Activated CD8-positive, alpha-beta memory T cell treated with anti-CD3 and anti-CD28 coated beads, Interleukin-2, amount 50 U/mL, for 1 hour (primary cell): ENCODE results near the gene DNAJB8.

Source experiments
- DNase-seq: peaks from one replicate; pipeline ENCODE4 v3.0.0-alpha.2; 2020; ENCODE audit errors: extremely low read depth

Gene DNAJB8

GRCh38 chr3:128427175-128427857 is 39.4 kb downstream of the DNAJB8 start:
- DNase-seq, result no peak

DNA sequence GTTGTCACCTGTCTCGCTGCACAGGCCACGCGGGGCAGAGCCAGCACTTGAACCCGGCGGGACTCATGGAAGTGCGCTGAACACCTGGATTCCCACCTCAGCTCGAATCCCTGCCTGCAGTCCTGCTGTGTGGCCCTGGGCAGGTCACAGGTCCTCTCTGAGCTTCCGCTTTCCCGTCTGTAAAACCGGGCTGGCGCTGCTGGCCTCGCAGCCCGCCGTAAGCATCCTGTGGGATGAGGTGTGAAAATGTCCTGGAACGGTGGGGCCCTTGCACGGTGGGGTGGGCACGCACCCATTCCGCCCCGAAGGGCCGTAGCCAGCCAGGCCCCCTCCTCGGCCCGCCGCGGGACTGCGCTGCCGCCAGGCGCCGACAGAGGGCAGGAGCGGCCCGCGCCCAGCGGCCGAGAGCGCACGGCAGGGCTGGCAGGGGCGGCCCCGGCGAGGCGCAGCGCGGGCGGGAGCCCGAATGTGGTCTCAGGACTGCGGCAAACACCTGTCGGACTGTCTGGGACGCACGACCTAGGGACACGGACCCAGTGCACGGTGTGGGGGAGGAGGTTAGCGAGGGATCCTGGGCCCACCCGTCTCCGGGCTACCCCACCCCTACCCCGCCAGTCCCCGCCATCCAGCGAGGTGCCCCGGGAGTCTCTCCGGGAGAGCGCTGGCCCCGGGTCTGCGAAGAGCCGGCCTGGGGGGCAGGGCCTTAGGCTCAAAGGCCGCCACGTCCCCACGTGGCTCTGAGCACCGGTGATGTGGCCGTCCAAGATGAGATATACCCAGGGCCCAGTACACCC is 40.4 kb downstream of the DNAJB8 start:
- no peak for DNase-seq

DNA sequence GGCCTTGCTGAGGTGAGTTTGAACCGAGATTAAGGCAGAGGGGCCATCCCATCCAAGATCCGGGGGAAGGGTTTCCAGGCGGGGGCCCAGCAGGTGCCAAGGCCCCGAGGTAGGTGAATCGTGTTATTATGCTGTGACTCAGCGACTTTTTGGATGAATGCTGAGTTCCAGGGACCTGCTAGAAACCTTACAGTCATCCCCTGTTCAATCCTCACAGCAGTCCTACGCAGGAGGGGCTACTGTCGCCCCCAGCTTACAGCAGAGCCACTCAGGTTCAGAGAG is 40.9 kb downstream of the DNAJB8 start:
- DNase-seq, result no peak

GRCh38 chr3:128425142-128425845 is 41.4 kb downstream of the DNAJB8 start:
- no peak for DNase-seq

DNA sequence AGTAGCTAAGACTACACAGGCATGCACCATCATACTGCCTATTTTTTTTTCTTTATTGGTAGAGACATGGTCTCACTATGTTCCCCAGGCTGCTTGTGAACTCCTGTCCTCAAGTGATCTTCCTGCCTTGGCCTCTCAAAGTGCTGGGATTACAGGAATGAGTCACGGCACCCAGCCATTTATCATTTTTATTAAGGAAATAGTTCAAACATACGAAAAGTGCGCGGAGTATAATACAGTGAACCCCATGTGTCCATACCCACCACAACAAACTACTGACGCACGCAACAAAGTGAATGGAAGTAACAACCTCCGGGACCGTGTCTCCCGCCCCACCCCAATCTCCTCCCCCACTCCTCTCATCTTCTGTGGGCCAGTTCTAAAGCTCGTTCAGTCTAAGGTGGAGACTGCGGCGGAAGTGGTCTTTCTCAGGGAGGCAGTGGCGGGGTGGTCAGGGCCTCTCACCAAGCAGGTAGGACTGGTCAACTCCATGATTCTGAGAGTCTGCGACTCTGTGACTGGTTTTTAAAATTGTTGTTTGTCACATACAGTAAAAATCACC is 42.1 kb downstream of the DNAJB8 start:
- DNase-seq, result no peak

DNA sequence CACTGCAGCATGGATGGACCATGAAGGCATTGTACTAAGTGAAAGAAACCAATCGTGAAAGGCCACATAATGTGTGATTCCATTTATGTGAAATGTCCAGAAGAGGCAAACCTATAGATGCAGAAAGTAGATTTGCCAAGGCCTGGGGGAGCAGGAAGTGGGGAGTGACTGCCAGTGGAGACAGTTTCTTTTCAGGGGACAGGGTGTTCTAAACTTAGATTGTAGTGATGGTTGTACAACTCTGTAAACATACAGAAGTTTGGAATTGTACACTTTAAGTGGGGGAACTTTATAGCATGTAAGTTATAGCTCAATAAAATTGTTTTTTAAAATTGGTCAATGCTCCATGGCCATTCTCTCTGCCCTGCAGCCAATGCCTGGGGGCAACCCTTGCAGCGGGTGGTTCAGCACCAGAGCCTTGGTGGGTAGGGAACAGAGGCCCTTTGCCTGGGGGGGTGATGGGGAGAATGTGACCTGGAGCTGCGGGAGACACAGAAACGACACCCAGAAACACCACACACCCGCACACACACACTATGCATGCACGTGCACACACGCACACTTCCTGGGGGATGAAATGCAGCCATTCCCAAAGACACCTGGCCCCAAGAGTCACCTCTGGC is 43.1 kb downstream of the DNAJB8 start:
- no peak for DNase-seq

- no peak for DNase-seq
These were observed 43.7 kb downstream of the DNAJB8 start for GRCh38 chr3:128422762-128423524.

DNA sequence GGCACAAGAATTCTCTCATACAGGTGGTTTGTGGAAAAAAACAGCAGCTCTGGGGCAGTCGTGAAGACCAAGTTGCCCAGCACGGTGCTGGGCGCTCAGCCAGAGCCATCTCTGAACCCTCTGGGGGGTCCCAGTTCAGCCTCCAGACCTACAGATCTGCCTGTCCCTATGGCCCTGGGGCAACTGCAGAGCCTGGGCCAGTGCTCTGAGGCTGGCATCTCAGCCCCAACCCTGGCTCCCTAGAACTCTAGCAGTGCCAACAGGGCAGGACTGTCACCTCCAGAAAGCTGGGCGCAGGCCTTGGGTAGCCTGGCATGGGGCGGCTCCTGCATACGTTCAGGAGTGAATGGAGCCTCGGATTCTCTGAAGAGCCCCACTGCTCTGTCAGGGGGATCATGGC is 44.7 kb downstream of the DNAJB8 start:
- no peak for DNase-seq

- DNase-seq, result no peak
These were observed 45.3 kb downstream of the DNAJB8 start for GRCh38 chr3:128421439-128421836.

GRCh38 chr3:128420720-128421438 is 45.8 kb downstream of the DNAJB8 start:
- DNase-seq, result no peak

- no peak for DNase-seq
These were observed 46.4 kb downstream of the DNAJB8 start for GRCh38 chr3:128420289-128420688.

- no peak for DNase-seq
These were observed 47.4 kb downstream of the DNAJB8 start for GRCh38 chr3:128419311-128419710.

DNA sequence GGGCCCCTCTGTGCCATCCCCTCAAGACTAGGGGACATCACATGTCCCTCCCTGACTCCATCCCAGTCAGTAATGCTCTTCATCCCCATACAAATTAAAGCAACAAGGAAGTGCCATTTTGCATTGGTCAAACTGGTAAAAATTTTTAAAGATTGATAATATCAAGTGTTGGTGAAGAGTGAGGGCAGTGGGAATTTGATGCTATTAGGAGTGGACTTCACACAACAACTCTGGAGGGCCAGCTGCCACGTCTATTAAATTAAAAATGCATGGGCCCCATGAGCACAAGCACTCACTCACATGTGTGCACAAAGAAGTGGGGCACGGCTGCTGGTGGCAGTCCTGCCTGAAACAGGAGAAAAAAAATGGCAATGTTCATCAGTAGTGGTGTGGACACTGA is 47.8 kb downstream of the DNAJB8 start:
- no peak for DNase-seq

- DNase-seq, result no peak
These were observed 50.0 kb downstream of the DNAJB8 start for GRCh38 chr3:128416578-128417211.

DNA sequence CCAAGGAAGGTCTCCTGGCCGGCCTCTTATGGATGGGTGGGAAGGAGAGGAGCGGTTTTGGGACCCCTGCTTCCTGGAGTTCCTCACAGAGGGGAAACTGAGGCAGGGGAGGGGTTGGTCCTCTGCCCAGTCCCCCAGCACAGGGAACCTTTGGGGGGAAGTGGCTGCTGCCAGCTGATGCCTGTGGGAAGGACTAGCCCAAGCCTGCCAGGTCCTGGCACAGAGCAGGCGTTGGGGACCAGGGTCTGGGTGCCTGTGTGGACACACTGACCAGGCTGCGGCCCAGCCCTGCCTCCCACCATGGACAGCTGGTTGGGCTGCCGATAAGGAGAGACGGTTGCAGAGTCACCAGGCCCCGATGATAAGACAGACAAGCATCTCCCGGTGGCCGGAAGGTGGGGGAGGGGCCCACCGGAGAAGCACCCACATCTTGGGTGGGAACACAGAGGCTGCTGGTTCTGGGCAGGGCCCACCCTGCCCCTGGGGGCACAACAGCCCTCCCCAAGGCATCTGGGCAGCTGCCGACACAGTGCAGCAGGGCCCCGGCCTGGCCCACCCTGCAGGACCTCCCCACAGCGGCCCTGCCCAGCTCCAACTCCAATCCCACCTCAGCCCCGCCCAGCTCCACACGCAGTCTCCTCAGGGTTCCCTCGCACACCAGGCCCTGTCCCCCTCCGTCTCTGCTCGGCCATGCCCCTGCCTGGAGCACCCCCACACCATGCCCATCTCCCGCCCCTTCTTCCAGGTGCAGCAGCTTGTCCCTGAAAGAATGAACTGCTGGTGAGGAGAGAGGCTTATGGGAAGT is 50.7 kb downstream of the DNAJB8 start:
- DNase-seq, result no peak

DNA sequence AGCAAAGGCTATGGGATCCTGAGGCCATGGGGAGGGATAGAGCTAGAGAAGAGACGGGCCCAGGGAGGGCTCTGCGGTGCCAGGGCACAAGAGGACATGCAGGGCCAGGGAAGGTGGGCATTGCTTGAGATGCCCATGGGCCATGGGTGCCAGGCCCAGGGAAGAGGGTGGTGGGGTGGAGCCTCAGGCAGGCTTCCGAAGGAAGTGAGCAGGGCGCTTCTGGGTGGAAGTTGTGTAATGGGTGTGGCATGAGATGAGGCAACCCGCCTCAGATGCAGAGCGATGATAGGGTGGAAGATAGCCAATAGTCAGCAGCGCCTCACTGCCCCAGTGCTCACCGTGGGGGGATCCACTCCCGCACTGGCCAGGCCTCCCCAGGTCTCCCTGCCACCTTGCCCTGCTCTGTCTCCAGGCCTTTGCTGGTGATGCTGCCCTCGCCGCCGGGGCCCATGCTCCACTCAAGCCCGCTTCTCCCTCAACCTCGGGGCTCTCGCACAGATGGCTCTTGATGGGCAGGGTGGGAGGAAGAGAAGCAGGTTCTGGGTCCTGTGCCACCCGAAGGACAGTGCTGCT is 51.4 kb downstream of the DNAJB8 start:
- no peak for DNase-seq

DNA sequence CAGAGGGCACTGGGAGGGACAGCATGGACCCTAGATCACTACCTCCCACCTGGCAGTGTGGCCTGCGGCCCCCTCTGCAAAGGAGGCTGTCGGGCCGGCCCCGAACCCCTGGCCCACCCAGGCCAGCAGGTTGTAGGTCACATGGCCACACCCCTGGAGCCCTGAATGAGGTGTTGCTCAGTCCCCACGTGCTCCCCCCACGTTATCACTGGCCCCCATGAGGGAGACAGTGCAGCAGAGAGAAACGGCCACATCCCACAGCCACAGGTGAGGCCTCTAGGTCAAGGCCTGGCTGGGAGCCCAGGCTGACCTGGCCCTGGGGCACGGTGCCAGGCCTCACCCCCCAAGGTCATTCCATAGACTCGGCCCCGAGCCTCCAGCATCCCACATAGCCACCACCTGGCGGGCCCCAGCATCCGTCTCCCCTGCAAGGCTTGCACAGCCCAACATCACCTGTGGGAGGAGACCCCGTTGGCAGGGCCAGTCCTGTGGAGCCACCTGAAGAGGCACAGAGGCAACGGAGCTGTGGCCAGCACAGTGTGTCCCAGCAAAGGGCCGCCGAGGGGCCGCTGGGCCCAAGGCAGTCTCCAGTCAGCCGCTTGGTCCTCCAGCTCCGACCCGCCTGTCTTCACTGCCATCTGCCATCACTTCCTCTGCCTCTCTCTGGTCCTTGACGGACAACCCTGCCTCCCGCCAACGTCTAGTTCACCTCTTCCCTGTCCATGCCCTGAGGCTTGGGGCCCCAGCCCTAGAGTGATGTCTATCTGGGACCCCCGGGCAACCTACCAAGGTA is 53.1 kb downstream of the DNAJB8 start:
- DNase-seq, result no peak

GRCh38 chr3:128413003-128413370 is 53.7 kb downstream of the DNAJB8 start:
- no peak for DNase-seq
